Measurements from ENCODE around the gene MAB21L2.

Gene MAB21L2

DNA sequence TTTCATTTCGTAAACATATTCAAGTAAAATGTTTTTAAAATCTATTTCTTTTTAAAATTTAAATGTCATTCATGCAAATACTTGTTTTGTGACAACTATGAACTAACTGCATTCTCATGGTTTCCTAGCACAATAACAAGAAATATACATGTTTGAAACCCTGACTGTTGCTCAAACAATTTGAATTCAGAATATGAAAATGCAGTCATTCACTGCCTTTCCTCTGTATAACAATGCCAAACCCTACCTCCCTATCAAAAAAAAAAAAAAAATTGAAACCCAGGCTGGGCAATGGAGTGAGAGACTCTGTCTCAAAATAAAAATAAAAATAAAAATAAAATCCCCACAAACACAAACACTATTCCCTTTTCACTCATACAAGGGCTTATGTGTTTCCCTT, 42.1 kb downstream of the MAB21L2 start:
- DNase-seq, result no peak

DNA sequence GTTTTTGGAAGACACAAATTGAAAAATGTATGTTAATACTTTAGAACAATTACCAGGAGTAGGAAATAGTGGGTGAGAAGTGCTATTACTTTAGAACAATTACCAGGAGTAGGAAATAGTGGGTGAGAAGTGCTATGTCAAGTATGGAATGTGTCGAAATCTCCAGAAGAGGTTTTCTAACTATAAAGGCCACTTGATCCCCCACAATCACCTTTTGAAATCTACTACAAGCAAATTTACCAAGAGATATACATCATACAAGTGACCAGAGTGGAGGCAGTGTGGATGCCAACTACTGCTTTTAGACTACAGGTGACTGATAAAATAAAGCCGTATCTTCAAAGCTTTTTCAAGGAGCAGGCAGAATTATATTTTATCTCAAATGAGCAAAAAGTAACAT, 43.1 kb downstream of the MAB21L2 start:
- no peak for DNase-seq

DNA sequence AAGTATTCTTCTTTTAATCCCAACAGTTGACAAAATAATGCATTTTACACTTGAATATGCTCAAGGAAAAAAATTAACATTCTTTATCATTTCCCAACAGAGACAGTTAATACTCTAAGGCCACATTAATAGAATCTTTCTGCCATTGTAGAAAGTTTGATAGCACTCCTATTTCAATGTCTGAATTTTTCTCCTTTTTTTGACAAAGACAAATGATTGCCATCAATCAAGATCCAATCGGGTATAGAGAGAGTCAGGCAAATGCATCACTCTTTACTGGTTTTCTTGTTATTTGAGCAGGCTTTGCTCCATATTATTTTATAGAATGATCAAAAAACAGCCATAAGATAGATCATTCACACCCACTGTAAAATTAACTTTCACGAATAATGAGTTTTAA, 46.1 kb downstream of the MAB21L2 start:
- no peak for DNase-seq

DNA sequence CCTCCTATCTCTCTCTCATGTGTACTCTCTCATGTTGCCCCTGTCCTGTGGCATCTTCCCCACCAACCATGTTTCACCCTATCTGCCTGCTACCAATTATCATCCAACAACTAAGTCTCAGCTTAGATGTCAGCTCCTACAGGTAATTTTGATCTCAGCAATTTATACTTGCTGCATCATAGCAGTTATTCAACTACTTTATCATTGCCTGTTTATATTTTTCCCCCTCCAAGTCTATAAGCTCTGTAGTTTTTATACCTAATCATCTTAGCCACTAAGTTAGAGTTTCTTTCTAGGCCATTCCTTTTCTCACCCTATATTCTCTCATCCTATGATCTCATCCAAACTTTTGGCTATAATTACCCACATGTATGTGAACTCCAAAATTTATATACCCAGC, 50.7 kb downstream of the MAB21L2 start:
- DNase-seq, result no peak

Data from activated CD8-positive, alpha-beta memory T cell treated with anti-CD3 and anti-CD28 coated beads, Interleukin-2, amount 50 U/mL, for 4 hours (primary cell).